Neural progenitor cell (in vitro differentiated cells): ENCODE measurements around the gene CCDC158.

Experiments
- CTCF ChIP-seq: fragments of 200-600 bp; sonication (generic); IDR thresholded peaks from 2 replicates; pipeline ENCODE4 v1.5.1; 2017; ENCODE audit warnings: antibody characterized with exemption, mild to moderate bottlenecking
- EZH2phosphoT487 ChIP-seq: fragments of 200-600 bp; sonication (generic); IDR thresholded peaks from 2 replicates; pipeline ENCODE4 v1.6.1; 2017; ENCODE audit warnings: antibody characterized with exemption

- TF ChIP-seq CTCF (no peak), EZH2phosphoT487 (no peak)
Observed at GRCh38 chr4:76441881-76442280, 20.9 kb upstream of the CCDC158 start.
